Fibroblast of gingiva (primary cell): Measurements from ENCODE around the gene ERCC5.

Source experiments
- DNase-seq: peaks from one replicate; pipeline ENCODE4 v3.0.0-alpha.2; 2011; ENCODE audit warnings: low read depth

The ERCC5 gene

DNA sequence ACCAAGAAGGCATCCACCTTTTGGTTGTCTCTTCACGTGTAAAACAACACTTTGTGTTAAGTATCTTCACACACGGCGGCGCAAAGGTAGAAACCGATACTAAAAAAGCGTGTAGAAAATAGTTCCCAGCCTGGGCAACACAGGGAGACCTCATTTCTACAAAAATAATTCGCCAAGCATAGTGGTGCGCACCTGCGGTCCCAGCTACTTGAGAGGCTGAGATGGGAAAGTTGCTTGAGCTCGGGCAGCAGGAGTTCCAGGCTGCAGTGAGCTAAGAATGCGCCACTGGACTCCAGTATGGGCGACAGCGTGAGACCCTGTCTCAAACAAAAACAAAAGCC lies 573 bp upstream of the ERCC5 start:
- DNase-seq = no peak

GRCh38 chr13:102846261-102847015 lies 606 bp downstream of the ERCC5 start:
- DNase-seq = peak; percentile 32

DNA sequence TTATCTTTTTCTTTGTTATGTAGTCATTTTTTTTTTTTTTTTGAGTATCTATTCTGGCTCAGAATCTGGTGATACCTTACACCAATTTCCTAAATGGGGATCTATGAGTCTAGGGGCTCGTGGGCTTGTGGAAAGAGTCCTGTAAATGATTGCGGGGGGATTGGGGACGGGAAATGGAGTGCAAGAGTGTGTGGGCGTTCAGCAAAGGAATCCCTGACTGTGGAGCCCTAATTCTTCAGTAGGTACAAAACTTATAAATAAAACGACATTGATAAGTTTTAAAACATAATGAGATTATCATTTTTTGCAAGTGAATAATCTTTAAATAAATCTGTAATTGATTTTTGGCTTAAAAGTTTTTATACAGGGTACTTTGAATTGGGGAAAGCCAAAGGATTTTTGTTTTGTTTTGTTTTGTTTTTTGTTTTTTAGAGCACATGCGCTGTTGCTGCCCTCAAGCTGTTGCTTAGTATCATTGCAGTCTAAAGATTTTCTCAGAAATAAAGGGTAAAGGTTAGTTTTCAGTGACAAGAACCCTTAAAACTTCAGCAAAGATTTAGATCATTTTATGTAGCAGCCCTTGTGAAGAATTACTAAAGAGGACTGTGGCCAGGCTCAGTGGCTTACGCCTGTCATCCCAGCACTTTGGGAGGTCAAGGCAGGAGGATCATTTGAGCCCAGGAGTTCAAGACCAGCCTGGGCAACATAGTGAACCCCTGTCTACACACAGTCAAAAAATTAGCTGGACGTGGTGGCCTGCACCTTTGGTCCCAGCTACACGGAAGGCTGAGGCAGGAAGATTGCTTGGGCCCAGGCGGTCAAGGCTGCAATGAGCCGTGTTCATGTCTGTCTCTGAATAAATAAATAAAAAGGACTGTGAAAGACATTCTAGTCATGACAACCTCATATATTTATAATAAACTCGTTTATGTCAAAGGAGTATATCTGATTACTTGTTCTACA lies 1.7 kb downstream of the ERCC5 start:
- peak; percentile 36 for DNase-seq

GRCh38 chr13:102848956-102849355 lies 3.1 kb downstream of the ERCC5 start:
- DNase-seq = no peak

- no peak for DNase-seq
These were observed 6.7 kb downstream of the ERCC5 start for GRCh38 chr13:102852556-102852955.

GRCh38 chr13:102854675-102855074 lies 8.8 kb downstream of the ERCC5 start:
- no peak for DNase-seq

- DNase-seq = peak; percentile 21
These were observed 10.7 kb downstream of the ERCC5 start for GRCh38 chr13:102856557-102856956.

DNA sequence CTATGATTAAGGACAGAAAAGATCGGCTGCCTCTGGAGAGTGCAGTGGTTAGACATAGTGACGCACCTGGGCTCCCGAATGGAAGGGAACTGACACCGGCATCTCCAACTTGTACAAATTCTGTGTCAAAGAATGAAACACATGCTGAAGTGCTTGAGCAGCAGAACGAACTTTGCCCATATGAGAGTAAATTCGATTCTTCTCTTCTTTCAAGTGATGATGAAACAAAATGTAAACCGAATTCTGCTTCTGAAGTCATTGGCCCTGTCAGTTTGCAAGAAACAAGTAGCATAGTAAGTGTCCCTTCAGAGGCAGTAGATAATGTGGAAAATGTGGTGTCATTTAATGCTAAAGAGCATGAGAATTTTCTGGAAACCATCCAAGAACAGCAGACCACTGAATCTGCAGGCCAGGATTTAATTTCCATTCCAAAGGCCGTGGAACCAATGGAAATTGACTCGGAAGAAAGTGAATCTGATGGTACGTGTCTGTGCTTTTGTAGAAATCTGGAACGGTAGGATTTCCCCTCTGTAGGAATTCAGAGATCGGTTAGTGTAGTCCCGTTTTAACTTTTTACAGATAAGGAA lies 16.9 kb downstream of the ERCC5 start:
- DNase-seq = no peak

DNA sequence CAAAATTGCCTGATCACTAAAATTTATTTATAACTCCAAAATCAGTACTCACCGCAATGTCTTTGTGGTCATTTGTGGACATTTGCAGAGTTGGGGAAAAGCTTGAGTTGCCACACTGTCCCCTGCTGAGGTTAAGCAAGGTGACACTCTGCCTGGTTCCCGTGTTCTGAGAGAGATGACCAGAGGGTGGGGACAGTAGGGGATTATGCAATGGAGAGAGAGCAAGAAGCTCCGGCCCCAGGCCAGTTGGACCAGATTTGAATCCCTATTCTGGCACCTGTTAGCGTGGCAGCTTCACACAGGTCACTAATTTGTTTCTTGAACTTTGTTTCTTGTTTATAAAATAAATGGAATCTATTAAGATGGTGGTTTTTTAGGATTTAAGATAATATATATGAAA lies 17.8 kb downstream of the ERCC5 start:
- DNase-seq = no peak

DNA sequence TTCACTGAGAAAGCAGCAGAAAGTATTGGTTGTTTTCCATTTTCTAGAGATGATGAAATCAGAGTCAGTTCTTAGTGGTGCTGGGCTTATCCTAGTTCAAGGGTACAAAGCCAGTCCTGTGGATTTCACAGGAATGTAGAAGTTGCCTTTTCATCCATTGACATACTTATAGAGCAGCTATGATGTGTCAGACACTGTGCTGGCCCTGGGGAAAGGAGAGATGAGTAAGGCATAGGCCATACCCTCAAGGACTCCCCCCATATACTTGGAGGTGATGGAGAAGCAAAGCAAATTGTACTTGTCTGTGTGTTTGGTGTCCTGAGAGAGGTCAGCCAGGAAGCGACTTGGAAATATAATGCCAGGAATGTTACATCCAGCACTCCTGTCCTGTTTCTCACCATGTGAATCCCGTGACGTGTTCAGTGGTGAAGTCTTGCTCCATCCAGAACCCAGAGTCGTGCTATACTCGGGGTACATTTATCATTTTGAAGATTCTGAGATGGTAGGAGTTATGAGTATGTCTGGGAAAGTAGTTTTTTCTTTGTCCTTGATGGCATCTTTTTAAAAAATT lies 22.6 kb downstream of the ERCC5 start:
- no peak for DNase-seq

DNA sequence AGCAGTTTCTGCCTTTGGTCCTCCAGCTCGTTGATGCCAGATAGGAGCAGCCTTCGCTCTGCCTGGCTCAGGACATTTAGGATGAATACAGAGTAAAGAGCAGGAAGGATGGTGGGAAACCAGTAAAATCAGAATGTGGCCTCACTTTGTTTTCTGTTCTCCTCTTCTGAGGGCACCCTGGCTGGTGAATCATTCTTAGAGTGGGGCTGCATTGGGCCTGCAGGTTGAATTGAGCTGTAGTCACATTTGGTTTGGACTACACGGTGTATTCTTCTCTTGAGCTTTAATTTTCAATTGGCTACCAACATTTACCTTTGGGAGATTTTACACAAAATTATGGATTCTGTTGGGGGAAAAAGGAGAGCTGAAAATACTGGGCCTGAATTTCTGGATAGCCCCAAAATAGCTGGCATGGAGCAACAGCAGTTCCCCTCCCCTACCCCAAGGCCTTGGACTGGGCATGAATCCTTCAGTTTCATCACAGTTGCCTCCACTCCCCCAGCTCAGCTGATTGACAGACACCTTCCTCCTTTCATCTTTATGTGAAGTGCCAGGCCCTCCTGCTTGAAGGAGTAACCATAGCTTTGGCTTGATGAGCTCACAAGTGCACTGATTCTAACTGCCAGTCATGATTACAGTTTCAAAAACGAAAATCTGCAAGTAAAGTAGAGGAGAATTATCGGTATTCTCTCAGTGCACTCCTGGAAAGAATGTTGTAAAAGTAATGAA lies 24.3 kb downstream of the ERCC5 start:
- DNase-seq = no peak

- DNase-seq = peak; percentile 37
These were observed 25.0 kb downstream of the ERCC5 start for GRCh38 chr13:102870677-102871415.

DNA sequence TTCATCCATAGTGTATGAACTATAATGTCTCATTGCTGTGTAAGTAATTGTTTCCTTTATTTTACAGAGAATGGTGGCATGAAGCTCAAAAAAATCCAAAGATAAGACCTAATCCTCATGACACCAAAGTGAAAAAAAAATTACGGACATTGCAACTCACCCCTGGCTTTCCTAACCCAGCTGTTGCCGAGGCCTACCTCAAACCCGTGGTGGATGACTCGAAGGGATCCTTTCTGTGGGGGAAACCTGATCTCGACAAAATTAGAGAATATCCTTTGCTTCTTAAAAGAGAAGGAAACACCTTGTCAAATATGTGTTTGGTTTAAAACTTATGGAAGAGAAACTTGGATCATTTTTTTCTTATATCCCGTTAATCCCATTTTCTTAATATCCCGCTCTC lies 26.3 kb downstream of the ERCC5 start:
- DNase-seq = no peak

- no peak for DNase-seq
These were observed 26.7 kb downstream of the ERCC5 start for GRCh38 chr13:102872531-102872930.

- DNase-seq = no peak
These were observed 27.8 kb downstream of the ERCC5 start for GRCh38 chr13:102873653-102874052.

DNA sequence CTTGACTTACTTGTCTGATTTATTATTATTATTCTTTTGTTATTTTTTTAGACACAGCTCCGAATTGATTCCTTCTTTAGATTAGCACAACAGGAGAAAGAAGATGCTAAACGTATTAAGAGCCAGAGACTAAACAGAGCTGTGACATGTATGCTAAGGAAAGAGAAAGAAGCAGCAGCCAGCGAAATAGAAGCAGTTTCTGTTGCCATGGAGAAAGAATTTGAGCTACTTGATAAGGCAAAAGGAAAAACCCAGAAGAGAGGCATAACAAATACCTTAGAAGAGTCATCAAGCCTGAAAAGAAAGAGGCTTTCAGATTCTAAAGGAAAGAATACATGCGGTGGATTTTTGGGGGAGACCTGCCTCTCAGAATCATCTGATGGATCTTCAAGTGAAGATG lies 29.4 kb downstream of the ERCC5 start:
- DNase-seq = no peak

DNA sequence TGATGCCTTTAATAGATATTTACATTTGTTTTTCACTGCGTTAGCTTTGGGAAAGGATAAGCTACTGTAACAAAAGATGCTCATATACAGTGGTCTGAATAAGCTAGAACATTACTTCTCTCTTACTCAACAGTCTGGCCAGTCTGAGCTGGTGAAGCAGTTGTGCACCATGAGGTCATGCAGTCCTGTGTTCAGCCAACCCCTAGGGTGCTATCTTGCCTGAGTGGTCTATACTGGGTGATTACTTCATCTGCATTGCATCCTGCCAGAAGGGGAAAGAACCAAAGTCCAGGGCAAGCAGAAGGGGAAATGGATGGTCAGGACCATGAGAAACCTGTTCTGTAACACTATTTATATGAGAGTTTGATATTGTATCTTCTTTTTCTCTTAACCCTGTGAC lies 31.5 kb downstream of the ERCC5 start:
- peak; percentile 2 for DNase-seq

DNA sequence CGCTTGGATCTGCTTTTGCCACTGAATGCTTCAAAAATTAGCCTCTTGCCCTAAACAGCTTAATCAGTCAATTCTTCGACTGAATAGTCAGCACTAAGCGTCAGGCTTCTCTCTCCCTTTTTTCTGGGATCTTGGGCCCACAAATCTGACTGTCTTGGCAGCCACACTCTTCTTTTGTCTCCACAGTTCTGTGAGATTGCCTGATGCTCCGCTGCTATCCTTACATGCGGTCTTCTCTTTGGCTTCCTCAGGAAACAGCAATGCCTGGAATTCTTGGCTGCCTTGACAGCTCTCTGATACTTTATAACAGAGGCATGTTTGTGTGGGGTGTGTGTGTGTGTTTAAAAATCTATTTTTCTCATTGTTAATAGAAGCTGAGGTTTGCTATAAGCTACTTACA lies 32.6 kb downstream of the ERCC5 start:
- DNase-seq = peak; percentile 25

DNA sequence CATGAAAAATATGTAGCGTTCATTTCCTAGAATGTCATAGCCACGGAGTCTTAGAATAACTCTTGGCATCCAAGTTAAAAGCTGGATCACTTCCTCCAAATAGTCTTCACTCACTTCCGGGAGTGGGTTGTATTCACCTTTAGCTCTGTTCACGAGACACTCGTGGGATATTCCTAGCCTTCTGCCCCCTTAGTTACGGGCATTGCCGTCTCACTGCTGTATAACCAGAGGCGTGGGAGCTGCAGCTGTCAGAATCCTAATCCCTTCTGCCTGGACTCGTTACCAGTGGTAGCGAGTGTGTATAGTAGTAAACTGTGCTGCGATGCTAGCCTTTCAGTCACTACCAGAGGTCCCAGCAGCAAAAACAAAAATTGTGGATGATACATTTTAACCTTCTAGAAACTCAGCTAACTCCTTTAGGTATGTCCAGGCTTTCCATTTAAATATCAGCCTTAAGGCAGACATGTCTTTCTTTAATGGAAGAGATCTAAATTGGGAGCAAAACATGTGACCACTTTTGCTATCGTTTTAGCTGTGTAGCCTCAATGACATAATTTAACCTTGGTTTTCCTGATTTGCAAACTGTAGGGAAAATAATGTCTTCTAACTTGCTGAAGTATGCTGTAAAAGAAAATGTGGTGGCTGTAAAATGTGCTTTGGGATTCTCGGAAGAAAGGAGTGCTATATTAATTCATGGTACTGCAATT lies 34.1 kb downstream of the ERCC5 start:
- DNase-seq = no peak
